ENCODE measurements around the gene RPL36. TPM values are rescaled to one million over a fixed set of nuclear protein-coding genes. Genes with fewer than 3 reads are reported as not detected.

The RPL36 gene
- total RNA-seq (2022; extraction: Qiagen RNA extraction; ENCODE audit: low read depth): 726 to 796 TPM (median 738 TPM) in 5 replicates

GRCh38 chr19:5690125-5690954 is at the start of gene RPL36:
Gene RPL36 (plus strand): TSS chr19:5690295. CDS start chr19:5690508, 213 bp downstream.

DNA sequence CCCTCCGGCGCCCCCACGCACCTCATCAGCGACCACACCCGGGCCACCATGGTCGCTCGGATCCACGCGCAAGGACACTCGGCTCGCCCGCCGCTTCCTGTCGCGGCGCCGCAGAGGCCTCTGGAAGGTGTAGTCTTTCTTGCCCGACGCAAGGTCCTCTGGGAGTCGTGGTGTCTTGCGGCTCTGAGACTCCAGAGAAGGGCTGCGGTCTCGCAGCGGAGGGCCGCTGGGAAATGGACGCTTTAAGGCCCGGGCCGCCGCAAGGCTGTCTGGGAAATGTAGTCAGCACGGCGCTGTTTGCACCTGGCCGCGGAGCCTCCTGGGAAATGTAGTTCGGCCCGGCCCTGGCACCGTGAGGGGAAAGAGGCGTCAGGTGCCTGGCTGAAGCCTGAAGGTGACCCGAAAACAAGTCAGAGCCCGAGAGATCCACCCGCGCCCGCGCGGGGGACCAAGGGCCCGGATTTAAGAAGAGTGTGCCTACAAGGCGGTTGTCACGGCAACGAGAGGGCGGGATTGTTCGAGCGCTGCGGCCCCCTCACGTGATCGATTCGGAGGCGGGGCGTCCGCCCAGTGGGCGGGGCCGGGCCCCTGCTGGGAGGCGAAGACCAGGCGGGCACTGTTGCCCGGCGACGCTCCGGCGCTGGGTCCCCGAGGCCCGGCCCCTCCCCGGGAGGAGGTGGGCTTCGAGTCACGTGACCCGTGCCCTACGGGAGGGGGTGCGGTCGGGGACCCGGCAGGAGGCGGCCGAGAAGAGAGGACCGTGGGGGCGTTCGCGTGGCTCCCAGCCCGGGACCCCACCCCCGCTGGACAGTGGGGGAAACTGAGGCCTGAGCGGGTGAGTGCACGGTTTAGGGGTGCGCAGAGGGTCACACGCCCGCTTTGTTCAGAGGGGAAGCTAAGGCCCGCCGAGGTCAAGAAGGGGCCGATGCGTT is 9.4 kb upstream of the RPL36 start, which contains the start of the genes HSD11B1L and MICOS13:
Gene HSD11B1L (plus strand): TSS at position 591 of the 932 bp plus-strand sequence. CDS start 3,806 bp downstream, outside the sequence.
Gene MICOS13 (minus strand): TSS at position 80 of the 932 bp plus-strand sequence. CDS start 30 bp downstream, at position 50.

GRCh38 chr19:5719961-5720790 is 30.1 kb downstream of the RPL36 start, which contains the start of the genes CATSPERD and LONP1:
Gene CATSPERD (plus strand): TSS chr19:5720637. CDS start chr19:5720738, 101 bp downstream.
Gene LONP1 (minus strand): TSS chr19:5720146. CDS start chr19:5720132, 14 bp downstream.

Other genes starting within 250 kb of the RPL36 start
- not detected in 5 replicates for gene ZNRF4, start 234.9 kb upstream of the RPL36 start, total RNA-seq (2022; extraction: Qiagen RNA extraction; ENCODE audit: low read depth)
- 1.6 to 3.4 TPM (median 2.2 TPM) in 5 replicates for gene TINCR, start 122.3 kb upstream of the RPL36 start, total RNA-seq (2022; extraction: Qiagen RNA extraction; ENCODE audit: low read depth)
- 33.4 to 43.4 TPM (median 39.0 TPM) in 5 replicates for gene SAFB2, start 67.5 kb upstream of the RPL36 start, total RNA-seq (2022; extraction: Qiagen RNA extraction; ENCODE audit: low read depth)
- gene SAFB, start 67.2 kb upstream of the RPL36 start, total RNA-seq (2022; extraction: Qiagen RNA extraction; ENCODE audit: low read depth): 52.6 to 64.8 TPM (median 61.8 TPM) in 5 replicates
- gene MICOS13, start 9.8 kb upstream of the RPL36 start, total RNA-seq (2022; extraction: Qiagen RNA extraction; ENCODE audit: low read depth): 47.2 to 69.6 TPM (median 61.4 TPM) in 5 replicates
- gene HSD11B1L, start 9.3 kb upstream of the RPL36 start, total RNA-seq (2022; extraction: Qiagen RNA extraction; ENCODE audit: low read depth): 3.4 to 5.3 TPM (median 3.9 TPM) in 5 replicates
- 52.8 to 65.6 TPM (median 60.4 TPM) in 5 replicates for gene LONP1, start 29.9 kb downstream of the RPL36 start, total RNA-seq (2022; extraction: Qiagen RNA extraction; ENCODE audit: low read depth)
- not detected in 5 replicates for gene CATSPERD, start 30.3 kb downstream of the RPL36 start, total RNA-seq (2022; extraction: Qiagen RNA extraction; ENCODE audit: low read depth)
- gene PRR22, start 94.5 kb downstream of the RPL36 start, total RNA-seq (2022; extraction: Qiagen RNA extraction; ENCODE audit: low read depth): 2.1 to 3.2 TPM (median 2.6 TPM) in 5 replicates
- 27.4 to 33.9 TPM (median 30.2 TPM) in 5 replicates for gene DUS3L, start 100.9 kb downstream of the RPL36 start, total RNA-seq (2022; extraction: Qiagen RNA extraction; ENCODE audit: low read depth)
- gene NRTN, start 114.8 kb downstream of the RPL36 start, total RNA-seq (2022; extraction: Qiagen RNA extraction; ENCODE audit: low read depth): 0.46 to 0.94 TPM (median 0.64 TPM) in 5 replicates
- gene FUT6, start 149.4 kb downstream of the RPL36 start, total RNA-seq (2022; extraction: Qiagen RNA extraction; ENCODE audit: low read depth): not detected in 5 replicates
- 0.07 to 0.14 TPM in 2 of 5 replicates, not detected in the others for gene FUT3, start 161.2 kb downstream of the RPL36 start, total RNA-seq (2022; extraction: Qiagen RNA extraction; ENCODE audit: low read depth)
- gene FUT5, start 180.2 kb downstream of the RPL36 start, total RNA-seq (2022; extraction: Qiagen RNA extraction; ENCODE audit: low read depth): 0.11 TPM in 1 of 5 replicates, not detected in the others
- 248 to 285 TPM (median 265 TPM) in 5 replicates for gene NDUFA11, start 213.5 kb downstream of the RPL36 start, total RNA-seq (2022; extraction: Qiagen RNA extraction; ENCODE audit: low read depth)
- 0.36 to 0.94 TPM (median 0.60 TPM) in 5 replicates for gene VMAC, start 214.6 kb downstream of the RPL36 start, total RNA-seq (2022; extraction: Qiagen RNA extraction; ENCODE audit: low read depth)
- 0.64 to 1.3 TPM (median 1.0 TPM) in 5 replicates for gene CAPS, start 224.0 kb downstream of the RPL36 start, total RNA-seq (2022; extraction: Qiagen RNA extraction; ENCODE audit: low read depth)

Measured in A549 treated with DMSO at 1 μM for 4 hours (cell line).